Measurements from ENCODE around the gene CFAP61.

GRCh38 chr20:20358801-20359200, 306.5 kb downstream of the CFAP61 start:
- TF ChIP-seq POLR2A (IDR thresholded peaks at IDR 0.05) (no peak), CTCF (IDR thresholded peaks at IDR 0.05) (no peak), POLR2AphosphoS5 (IDR thresholded peaks at IDR 0.05) (no peak)

Measured in breast epithelium (tissue), 3 donors.